22Rv1 (cell line): ENCODE data around the gene ADAMTS16.

ENCODE experiments used
- ZFX ChIP-seq: fragments of 450-650 bp; IDR thresholded peaks from 2 replicates; pipeline ENCODE4 v1.6.1; 2017; ENCODE audit warnings: antibody characterized with exemption, borderline replicate concordance
- TF ChIP-seq, protein P1 (sequence below): fragments of 450-650 bp; IDR thresholded peaks from 2 replicates; pipeline ENCODE4 v1.5.1; 2017; ENCODE audit warnings: mild to moderate bottlenecking

DNA sequence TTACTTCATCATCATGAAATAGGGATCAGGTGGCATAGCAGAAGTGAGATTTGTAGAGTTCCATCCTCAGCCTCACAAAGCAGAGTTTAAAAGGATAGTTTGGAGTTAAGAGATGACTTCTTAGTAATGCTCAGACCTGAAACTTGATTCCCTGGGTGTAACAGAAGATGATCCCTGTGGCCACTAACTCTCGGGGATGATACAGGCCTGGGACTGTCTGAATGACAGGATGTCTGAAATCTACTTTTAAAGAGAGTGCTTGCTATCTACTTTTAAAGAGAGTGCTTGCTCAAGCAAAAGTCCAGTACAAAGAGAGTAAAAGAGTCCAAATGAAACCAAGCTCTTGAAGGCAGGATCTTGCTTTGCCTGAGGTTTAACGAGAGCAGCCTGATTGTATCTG, 14.6 kb downstream of the ADAMTS16 start:
- TF ChIP-seq, protein P1, sequence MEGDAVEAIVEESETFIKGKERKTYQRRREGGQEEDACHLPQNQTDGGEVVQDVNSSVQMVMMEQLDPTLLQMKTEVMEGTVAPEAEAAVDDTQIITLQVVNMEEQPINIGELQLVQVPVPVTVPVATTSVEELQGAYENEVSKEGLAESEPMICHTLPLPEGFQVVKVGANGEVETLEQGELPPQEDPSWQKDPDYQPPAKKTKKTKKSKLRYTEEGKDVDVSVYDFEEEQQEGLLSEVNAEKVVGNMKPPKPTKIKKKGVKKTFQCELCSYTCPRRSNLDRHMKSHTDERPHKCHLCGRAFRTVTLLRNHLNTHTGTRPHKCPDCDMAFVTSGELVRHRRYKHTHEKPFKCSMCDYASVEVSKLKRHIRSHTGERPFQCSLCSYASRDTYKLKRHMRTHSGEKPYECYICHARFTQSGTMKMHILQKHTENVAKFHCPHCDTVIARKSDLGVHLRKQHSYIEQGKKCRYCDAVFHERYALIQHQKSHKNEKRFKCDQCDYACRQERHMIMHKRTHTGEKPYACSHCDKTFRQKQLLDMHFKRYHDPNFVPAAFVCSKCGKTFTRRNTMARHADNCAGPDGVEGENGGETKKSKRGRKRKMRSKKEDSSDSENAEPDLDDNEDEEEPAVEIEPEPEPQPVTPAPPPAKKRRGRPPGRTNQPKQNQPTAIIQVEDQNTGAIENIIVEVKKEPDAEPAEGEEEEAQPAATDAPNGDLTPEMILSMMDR = no peak
- no peak for TF ChIP-seq ZFX
